Choroid plexus epithelial cell (primary cell): ENCODE measurements around the gene TUBA1C.
"Not testable (repeated sequence)": the region's sequence is repeated elsewhere in the genome, so short reads cannot be mapped to it uniquely, and the experiment has no call there.

Experiments
- DNase-seq: peaks from one replicate; pipeline ENCODE4 v3.0.0-alpha.2; 2010; ENCODE audit warnings: low read depth
- H3K4me3 ChIP-seq: 2 replicates; pipeline ENCODE4 v1.5.1; 2011; ENCODE audit warnings: low read depth, mild to moderate bottlenecking, control low read depth, low read length, moderate library complexity
- TF ChIP-seq, protein P1 (sequence below): conservative IDR thresholded peaks from 2 replicates; pipeline ENCODE4 v1.5.1; 2011; ENCODE audit warnings: low read depth, mild to moderate bottlenecking, control low read depth, inconsistent platforms, low read length, moderate library complexity

Gene TUBA1C

GRCh38 chr12:49304161-49304560, 39.3 kb downstream of the TUBA1C start:
- TF ChIP-seq, protein P1, sequence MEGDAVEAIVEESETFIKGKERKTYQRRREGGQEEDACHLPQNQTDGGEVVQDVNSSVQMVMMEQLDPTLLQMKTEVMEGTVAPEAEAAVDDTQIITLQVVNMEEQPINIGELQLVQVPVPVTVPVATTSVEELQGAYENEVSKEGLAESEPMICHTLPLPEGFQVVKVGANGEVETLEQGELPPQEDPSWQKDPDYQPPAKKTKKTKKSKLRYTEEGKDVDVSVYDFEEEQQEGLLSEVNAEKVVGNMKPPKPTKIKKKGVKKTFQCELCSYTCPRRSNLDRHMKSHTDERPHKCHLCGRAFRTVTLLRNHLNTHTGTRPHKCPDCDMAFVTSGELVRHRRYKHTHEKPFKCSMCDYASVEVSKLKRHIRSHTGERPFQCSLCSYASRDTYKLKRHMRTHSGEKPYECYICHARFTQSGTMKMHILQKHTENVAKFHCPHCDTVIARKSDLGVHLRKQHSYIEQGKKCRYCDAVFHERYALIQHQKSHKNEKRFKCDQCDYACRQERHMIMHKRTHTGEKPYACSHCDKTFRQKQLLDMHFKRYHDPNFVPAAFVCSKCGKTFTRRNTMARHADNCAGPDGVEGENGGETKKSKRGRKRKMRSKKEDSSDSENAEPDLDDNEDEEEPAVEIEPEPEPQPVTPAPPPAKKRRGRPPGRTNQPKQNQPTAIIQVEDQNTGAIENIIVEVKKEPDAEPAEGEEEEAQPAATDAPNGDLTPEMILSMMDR, result no peak
- no peak overlapping the region for H3K4me3 ChIP-seq
- peak; percentile 62 for DNase-seq

DNA sequence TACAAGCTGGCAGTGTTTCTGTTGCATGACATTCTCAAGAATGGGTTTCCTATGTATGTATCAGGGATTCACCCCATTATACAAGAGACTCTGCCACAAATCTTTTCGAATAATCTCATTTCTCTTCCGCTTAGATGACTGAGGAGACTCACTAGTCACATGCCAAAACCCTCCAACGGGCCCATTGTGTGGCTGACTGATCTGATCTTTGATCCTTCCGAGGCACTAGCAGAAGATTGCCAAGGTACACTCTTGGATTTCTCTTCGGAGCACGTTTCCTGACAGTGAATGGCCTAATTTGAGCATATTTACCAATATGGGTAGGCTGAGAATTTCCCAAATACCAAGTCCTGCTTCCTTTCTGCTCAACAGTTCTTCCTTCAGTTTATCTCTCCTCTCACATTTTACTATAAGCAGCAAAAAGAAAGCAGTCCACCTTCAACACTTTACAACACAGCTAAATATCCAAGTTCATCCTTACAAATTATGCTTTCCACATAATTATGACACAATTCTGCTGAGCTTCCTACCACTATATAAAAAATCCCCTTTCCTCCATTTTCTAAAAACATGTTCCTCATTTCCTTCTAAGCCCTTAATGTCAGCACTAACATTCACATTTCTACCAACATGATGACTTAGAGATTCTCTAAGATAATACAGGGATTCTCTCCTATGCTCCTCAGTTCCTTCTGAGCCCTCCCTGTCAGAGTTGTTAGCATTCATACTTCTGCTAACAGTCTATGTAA, 41.1 kb downstream of the TUBA1C start:
- TF ChIP-seq, protein P1, result no peak
- DNase-seq, result no peak
- no peak overlapping the region for H3K4me3 ChIP-seq

DNA sequence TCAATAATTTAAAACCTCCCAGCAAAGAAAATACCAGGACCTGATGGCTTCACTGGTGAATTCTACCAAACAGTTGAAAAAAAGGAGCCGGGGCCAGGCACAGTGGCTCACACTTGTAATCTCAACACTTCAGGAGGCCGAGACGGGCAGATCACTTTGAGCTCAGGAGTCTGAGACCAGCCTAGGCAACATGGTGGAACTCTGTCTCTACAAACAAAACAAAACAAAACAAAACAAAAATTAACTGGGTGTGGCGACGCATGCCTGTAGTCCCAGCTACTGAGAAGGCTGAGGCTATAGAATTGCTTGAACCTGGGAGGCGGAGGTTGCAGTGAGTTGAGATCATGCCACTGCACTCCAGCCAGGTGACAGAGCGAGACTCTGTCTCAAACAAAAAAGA, 44.5 kb downstream of the TUBA1C start:
- no peak overlapping the region for H3K4me3 ChIP-seq
- DNase-seq, result no peak
- TF ChIP-seq, protein P1, result no peak

DNA sequence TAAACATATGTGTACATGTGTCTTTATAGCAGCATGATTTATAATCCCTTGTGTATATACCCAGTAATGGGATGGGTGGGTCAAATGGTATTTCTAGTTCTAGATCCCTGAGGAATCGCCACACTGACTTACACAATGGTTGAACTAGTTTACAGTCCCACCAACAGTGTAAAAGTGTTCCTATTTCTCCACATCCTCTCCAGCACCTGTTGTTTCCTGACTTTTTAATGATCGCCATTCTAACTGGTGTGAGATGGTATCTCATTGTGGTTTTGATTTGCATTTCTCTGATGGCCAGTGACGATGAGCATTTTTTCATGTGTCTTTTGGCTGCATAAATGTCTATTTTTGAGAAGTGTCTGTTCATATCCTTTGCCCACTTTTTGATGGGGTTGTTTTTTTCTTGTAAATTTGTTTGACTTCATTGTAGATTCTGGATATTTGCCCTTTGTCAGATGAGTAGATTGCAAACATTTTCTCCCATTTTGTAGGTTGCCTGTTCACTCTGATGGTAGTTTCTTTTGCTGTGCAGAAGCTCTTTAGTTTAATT, 45.6 kb downstream of the TUBA1C start:
- H3K4me3 ChIP-seq, DNase-seq: not testable (repeated sequence)

- no peak overlapping the region for H3K4me3 ChIP-seq
- DNase-seq, result no peak
- TF ChIP-seq, protein P1, result no peak
These were observed 49.9 kb downstream of the TUBA1C start for GRCh38 chr12:49314811-49315210.

- not testable (repeated sequence) for DNase-seq, H3K4me3 ChIP-seq
These were observed 52.2 kb downstream of the TUBA1C start for GRCh38 chr12:49317118-49317517.

- not testable (repeated sequence) for H3K4me3 ChIP-seq, DNase-seq
These were observed 55.7 kb downstream of the TUBA1C start for GRCh38 chr12:49320411-49321103.

- H3K4me3 ChIP-seq, result peak overlapping the region; percentile 78
- no peak for DNase-seq
- TF ChIP-seq, protein P1, result no peak
These were observed 57.5 kb downstream of the TUBA1C start for GRCh38 chr12:49322367-49322707.
